ENCODE results near the gene LUZP1.

LUZP1 gene

GRCh38 chr1:23083714-23084480 is 84.8 kb downstream of the LUZP1 start:
- no peaks in the 10 kb centered on the region for H3K27me3 ChIP-seq (ENCODE audit: insufficient read depth, low read length)
- peaks cover 44% of the 10 kb centered on the region; the same call in 1 of the 2 replicates for H3K36me3 ChIP-seq (ENCODE audit: insufficient read depth, low read length)
- no peak overlapping the region for H2AFZ ChIP-seq (ENCODE audit: low read length, unreplicated experiment)
- H3K79me2 ChIP-seq (ENCODE audit: control insufficient read depth, insufficient read depth, low read length, unreplicated experiment): no peaks in the 10 kb centered on the region
- H3K4me3 ChIP-seq (ENCODE audit: low read depth, low read length): no peak overlapping the region
- no peak overlapping the region for H3K27ac ChIP-seq (ENCODE audit: low read depth, low read length)
- H3K4me1 ChIP-seq (ENCODE audit: control insufficient read depth, insufficient read depth, low read length, unreplicated experiment): no peaks in the 10 kb centered on the region

GRCh38 chr1:23081376-23081775 is 87.3 kb downstream of the LUZP1 start:
- Histone ChIP-seq H3K4me1 (ENCODE audit: control insufficient read depth, insufficient read depth, low read length, unreplicated experiment) (no peaks in the 10 kb centered on the region), H2AFZ (ENCODE audit: low read length, unreplicated experiment) (no peak overlapping the region), H3K27me3 (ENCODE audit: insufficient read depth, low read length) (no peaks in the 10 kb centered on the region), H3K4me3 (ENCODE audit: low read depth, low read length) (no peak overlapping the region), H3K36me3 (ENCODE audit: insufficient read depth, low read length) (peaks cover 28% of the 10 kb centered on the region; the same call in 1 of the 2 replicates), H3K27ac (ENCODE audit: low read depth, low read length) (no peak overlapping the region), H3K79me2 (ENCODE audit: control insufficient read depth, insufficient read depth, low read length, unreplicated experiment) (no peaks in the 10 kb centered on the region)

DNA sequence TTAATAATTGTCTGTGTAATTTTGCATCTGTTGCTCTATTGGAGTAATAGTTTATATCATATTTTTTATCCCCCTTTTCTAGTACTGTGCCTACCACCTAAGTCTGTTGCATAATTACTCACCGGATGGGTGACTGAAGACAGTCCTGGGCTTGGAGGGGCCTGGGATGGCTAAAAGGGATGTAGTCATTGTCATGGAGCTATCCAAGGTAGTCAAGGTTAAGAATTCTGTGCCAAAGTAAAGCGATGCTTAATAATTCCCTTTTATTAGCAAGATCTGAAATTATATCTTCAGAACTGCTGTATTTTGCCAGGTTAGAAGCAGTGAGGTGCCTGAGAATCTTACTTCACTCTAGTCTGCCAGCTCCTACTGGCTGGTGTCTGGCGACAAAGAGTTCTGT is 87.8 kb downstream of the LUZP1 start:
- no peaks in the 10 kb centered on the region for H3K27me3 ChIP-seq (ENCODE audit: insufficient read depth, low read length)
- H3K79me2 ChIP-seq (ENCODE audit: control insufficient read depth, insufficient read depth, low read length, unreplicated experiment): no peaks in the 10 kb centered on the region
- peaks cover 25% of the 10 kb centered on the region; the same call in 1 of the 2 replicates for H3K36me3 ChIP-seq (ENCODE audit: insufficient read depth, low read length)

GRCh38 chr1:23079025-23079424 is 89.6 kb downstream of the LUZP1 start:
- no peak overlapping the region for H2AFZ ChIP-seq (ENCODE audit: low read length, unreplicated experiment)
- H3K4me3 ChIP-seq (ENCODE audit: low read depth, low read length): no peak overlapping the region
- H3K27me3 ChIP-seq (ENCODE audit: insufficient read depth, low read length): no peaks in the 10 kb centered on the region
- H3K36me3 ChIP-seq (ENCODE audit: insufficient read depth, low read length): peaks cover 20% of the 10 kb centered on the region; the same call in 1 of the 2 replicates
- no peak overlapping the region for H3K27ac ChIP-seq (ENCODE audit: low read depth, low read length)
- H3K79me2 ChIP-seq (ENCODE audit: control insufficient read depth, insufficient read depth, low read length, unreplicated experiment): no peaks in the 10 kb centered on the region
- H3K4me1 ChIP-seq (ENCODE audit: control insufficient read depth, insufficient read depth, low read length, unreplicated experiment): peaks cover under 1% of the 10 kb centered on the region

More for the DNA sequence above, 87.8 kb downstream of the LUZP1 start:
- Histone ChIP-seq H3K4me1 (ENCODE audit: control insufficient read depth, insufficient read depth, low read length, unreplicated experiment) (no peaks in the 10 kb centered on the region), H3K4me3 (ENCODE audit: low read depth, low read length) (no peak overlapping the region), H3K27ac (ENCODE audit: low read depth, low read length) (no peak overlapping the region), H2AFZ (ENCODE audit: low read length, unreplicated experiment) (no peak overlapping the region)

- Histone ChIP-seq H2AFZ (ENCODE audit: low read length, unreplicated experiment) (no peak overlapping the region), H3K4me3 (ENCODE audit: low read depth, low read length) (no peak overlapping the region), H3K36me3 (ENCODE audit: insufficient read depth, low read length) (peaks cover 13% of the 10 kb centered on the region), H3K79me2 (ENCODE audit: control insufficient read depth, insufficient read depth, low read length, unreplicated experiment) (no peaks in the 10 kb centered on the region), H3K4me1 (ENCODE audit: control insufficient read depth, insufficient read depth, low read length, unreplicated experiment) (peaks cover 3% of the 10 kb centered on the region), H3K27ac (ENCODE audit: low read depth, low read length) (no peak overlapping the region), H3K27me3 (ENCODE audit: insufficient read depth, low read length) (no peaks in the 10 kb centered on the region)
Measured at GRCh38 chr1:23074012-23074411, 94.6 kb downstream of the LUZP1 start.

GRCh38 chr1:23069675-23070074 is 99.0 kb downstream of the LUZP1 start:
- Histone ChIP-seq H3K27ac (ENCODE audit: low read depth, low read length) (no peak overlapping the region), H3K4me3 (ENCODE audit: low read depth, low read length) (no peak overlapping the region), H3K79me2 (ENCODE audit: control insufficient read depth, insufficient read depth, low read length, unreplicated experiment) (no peaks in the 10 kb centered on the region), H2AFZ (ENCODE audit: low read length, unreplicated experiment) (no peak overlapping the region), H3K27me3 (ENCODE audit: insufficient read depth, low read length) (no peaks in the 10 kb centered on the region), H3K4me1 (ENCODE audit: control insufficient read depth, insufficient read depth, low read length, unreplicated experiment) (peaks cover 3% of the 10 kb centered on the region), H3K36me3 (ENCODE audit: insufficient read depth, low read length) (peaks cover 12% of the 10 kb centered on the region)

GRCh38 chr1:23069149-23069548 is 99.5 kb downstream of the LUZP1 start:
- Histone ChIP-seq H3K27me3 (ENCODE audit: insufficient read depth, low read length) (no peaks in the 10 kb centered on the region), H3K4me3 (ENCODE audit: low read depth, low read length) (no peak overlapping the region), H3K4me1 (ENCODE audit: control insufficient read depth, insufficient read depth, low read length, unreplicated experiment) (peaks cover 3% of the 10 kb centered on the region), H2AFZ (ENCODE audit: low read length, unreplicated experiment) (no peak overlapping the region), H3K27ac (ENCODE audit: low read depth, low read length) (no peak overlapping the region), H3K36me3 (ENCODE audit: insufficient read depth, low read length) (peaks cover 12% of the 10 kb centered on the region), H3K79me2 (ENCODE audit: control insufficient read depth, insufficient read depth, low read length, unreplicated experiment) (no peaks in the 10 kb centered on the region)

GRCh38 chr1:23066075-23066474 is 102.6 kb downstream of the LUZP1 start:
- Histone ChIP-seq H3K79me2 (ENCODE audit: control insufficient read depth, insufficient read depth, low read length, unreplicated experiment) (no peaks in the 10 kb centered on the region), H3K4me1 (ENCODE audit: control insufficient read depth, insufficient read depth, low read length, unreplicated experiment) (no peaks in the 10 kb centered on the region), H2AFZ (ENCODE audit: low read length, unreplicated experiment) (no peak overlapping the region), H3K27me3 (ENCODE audit: insufficient read depth, low read length) (no peaks in the 10 kb centered on the region), H3K27ac (ENCODE audit: low read depth, low read length) (no peak overlapping the region), H3K36me3 (ENCODE audit: insufficient read depth, low read length) (peaks cover 8% of the 10 kb centered on the region), H3K4me3 (ENCODE audit: low read depth, low read length) (no peak overlapping the region)

DNA sequence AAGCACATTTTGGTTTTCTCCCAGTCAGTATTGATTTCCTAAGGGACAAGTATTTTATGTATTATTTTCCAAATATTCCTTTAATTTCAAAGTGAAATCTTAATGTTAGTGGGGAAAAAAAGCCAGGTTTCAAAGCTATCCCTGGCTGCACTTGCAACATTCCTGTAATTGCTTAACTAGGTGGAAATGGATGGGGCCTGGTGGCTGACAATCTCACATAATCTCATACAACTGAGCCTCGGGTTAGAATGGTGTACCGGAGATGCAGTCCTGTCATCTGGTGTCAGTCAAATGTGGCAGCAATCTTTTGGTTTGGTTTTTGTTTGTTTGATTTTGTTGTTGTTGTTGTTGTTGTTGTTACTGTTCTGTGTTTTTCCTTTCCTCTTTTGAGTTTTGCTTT is 103.3 kb downstream of the LUZP1 start:
- Histone ChIP-seq H2AFZ (ENCODE audit: low read length, unreplicated experiment) (no peak overlapping the region), H3K36me3 (ENCODE audit: insufficient read depth, low read length) (peaks cover 5% of the 10 kb centered on the region; the same call in 1 of the 2 replicates), H3K79me2 (ENCODE audit: control insufficient read depth, insufficient read depth, low read length, unreplicated experiment) (no peaks in the 10 kb centered on the region)

GRCh38 chr1:23062271-23062670 is 106.4 kb downstream of the LUZP1 start:
- H3K36me3 ChIP-seq (ENCODE audit: insufficient read depth, low read length): peaks cover 18% of the 10 kb centered on the region
- no peak overlapping the region for H3K4me3 ChIP-seq (ENCODE audit: low read depth, low read length)

More for the DNA sequence above, 103.3 kb downstream of the LUZP1 start:
- Histone ChIP-seq H3K4me3 (ENCODE audit: low read depth, low read length) (no peak overlapping the region), H3K4me1 (ENCODE audit: control insufficient read depth, insufficient read depth, low read length, unreplicated experiment) (no peaks in the 10 kb centered on the region), H3K27ac (ENCODE audit: low read depth, low read length) (no peak overlapping the region), H3K27me3 (ENCODE audit: insufficient read depth, low read length) (no peaks in the 10 kb centered on the region)

GRCh38 chr1:23057301-23057700 is 111.4 kb downstream of the LUZP1 start:
- H3K79me2 ChIP-seq (ENCODE audit: control insufficient read depth, insufficient read depth, low read length, unreplicated experiment): peaks cover 7% of the 10 kb centered on the region

More at GRCh38 chr1:23062271-23062670, 106.4 kb downstream of the LUZP1 start:
- Histone ChIP-seq H3K27me3 (ENCODE audit: insufficient read depth, low read length) (no peaks in the 10 kb centered on the region), H3K4me1 (ENCODE audit: control insufficient read depth, insufficient read depth, low read length, unreplicated experiment) (no peaks in the 10 kb centered on the region), H3K79me2 (ENCODE audit: control insufficient read depth, insufficient read depth, low read length, unreplicated experiment) (no peaks in the 10 kb centered on the region), H3K27ac (ENCODE audit: low read depth, low read length) (no peak overlapping the region), H2AFZ (ENCODE audit: low read length, unreplicated experiment) (no peak overlapping the region)

More at GRCh38 chr1:23057301-23057700, 111.4 kb downstream of the LUZP1 start:
- H2AFZ ChIP-seq (ENCODE audit: low read length, unreplicated experiment): no peak overlapping the region
- no peak overlapping the region for H3K4me3 ChIP-seq (ENCODE audit: low read depth, low read length)
- no peaks in the 10 kb centered on the region for H3K27me3 ChIP-seq (ENCODE audit: insufficient read depth, low read length)
- no peak overlapping the region for H3K27ac ChIP-seq (ENCODE audit: low read depth, low read length)
- H3K4me1 ChIP-seq (ENCODE audit: control insufficient read depth, insufficient read depth, low read length, unreplicated experiment): no peaks in the 10 kb centered on the region
- peaks cover 44% of the 10 kb centered on the region for H3K36me3 ChIP-seq (ENCODE audit: insufficient read depth, low read length)
